Hematopoietic multipotent progenitor cell treated with erythropoietin and hydrocortisone succinate and interleukin-3 and kit ligand, for 17 days (in vitro differentiated cells): Measurements from ENCODE around the gene DSCAML1.

ENCODE experiments used
- DNase-seq: peaks from one replicate; pipeline ENCODE4 v3.0.0-alpha.2; 2015; ENCODE audit warnings: low spot score

The DSCAML1 gene

GRCh38 chr11:117517097-117517496 is 279.9 kb downstream of the DSCAML1 start:
- no peak for DNase-seq

- DNase-seq: no peak
These were observed 280.9 kb downstream of the DSCAML1 start for GRCh38 chr11:117515892-117516787.

- no peak for DNase-seq
These were observed 282.8 kb downstream of the DSCAML1 start for GRCh38 chr11:117514256-117514655.

- no peak for DNase-seq
These were observed 283.4 kb downstream of the DSCAML1 start for GRCh38 chr11:117513666-117514065.

- no peak for DNase-seq
These were observed 285.0 kb downstream of the DSCAML1 start for GRCh38 chr11:117511931-117512539.

- no peak for DNase-seq
These were observed 285.5 kb downstream of the DSCAML1 start for GRCh38 chr11:117511483-117511930.

GRCh38 chr11:117510646-117511045 is 286.4 kb downstream of the DSCAML1 start:
- no peak for DNase-seq

GRCh38 chr11:117509543-117509942 is 287.5 kb downstream of the DSCAML1 start:
- DNase-seq: no peak

GRCh38 chr11:117506971-117507370 is 290.0 kb downstream of the DSCAML1 start:
- no peak for DNase-seq

- DNase-seq: no peak
These were observed 291.6 kb downstream of the DSCAML1 start for GRCh38 chr11:117505285-117505970.

- DNase-seq: no peak
These were observed 294.3 kb downstream of the DSCAML1 start for GRCh38 chr11:117502779-117503100.

- DNase-seq: no peak
These were observed 294.8 kb downstream of the DSCAML1 start for GRCh38 chr11:117502015-117502778.

GRCh38 chr11:117501237-117501898 is 295.6 kb downstream of the DSCAML1 start:
- DNase-seq: no peak

- no peak for DNase-seq
These were observed 298.2 kb downstream of the DSCAML1 start for GRCh38 chr11:117498791-117499190.

- DNase-seq: no peak
These were observed 299.6 kb downstream of the DSCAML1 start for GRCh38 chr11:117497206-117497951.

- DNase-seq: no peak
These were observed 301.7 kb downstream of the DSCAML1 start for GRCh38 chr11:117495357-117495756.

GRCh38 chr11:117492578-117493251 is 304.3 kb downstream of the DSCAML1 start:
- no peak for DNase-seq

GRCh38 chr11:117490911-117491310 is 306.1 kb downstream of the DSCAML1 start:
- no peak for DNase-seq

GRCh38 chr11:117489999-117490679 is 306.9 kb downstream of the DSCAML1 start:
- DNase-seq: no peak
